DMS153 treated with DMSO at 0.1 percent for 48 hours (cell line): Measurements from ENCODE around the gene CD59.
"Not testable (repeated sequence)": the region's sequence is repeated elsewhere in the genome, so short reads cannot be mapped to it uniquely, and the experiment has no call there.

Experiments
- DNase-seq: peaks from one replicate; lab custom pipeline; 2025; ENCODE audit not compliant: unreplicated experiment; lab: John Stamatoyannopoulos, UW

The CD59 gene

DNA sequence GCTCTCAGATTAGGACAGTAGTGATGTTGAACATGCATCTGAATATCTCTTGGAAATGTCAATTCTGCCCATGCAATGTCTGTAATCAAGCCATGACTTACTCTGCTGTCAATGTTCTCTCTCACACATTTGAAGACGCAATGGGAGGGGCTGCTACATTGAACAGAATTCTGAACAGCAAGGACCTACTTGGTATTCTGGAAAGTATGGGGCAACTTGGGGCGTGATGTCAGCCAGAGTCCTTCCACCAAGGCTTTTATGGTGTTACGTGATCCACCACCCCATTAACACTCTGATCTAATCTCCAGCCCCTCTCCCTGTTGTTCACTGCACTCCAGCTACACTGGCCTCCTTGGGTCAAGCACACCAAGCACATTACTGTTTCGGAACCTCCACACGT, 7.1 kb upstream of the CD59 start:
- no peak for DNase-seq

DNA sequence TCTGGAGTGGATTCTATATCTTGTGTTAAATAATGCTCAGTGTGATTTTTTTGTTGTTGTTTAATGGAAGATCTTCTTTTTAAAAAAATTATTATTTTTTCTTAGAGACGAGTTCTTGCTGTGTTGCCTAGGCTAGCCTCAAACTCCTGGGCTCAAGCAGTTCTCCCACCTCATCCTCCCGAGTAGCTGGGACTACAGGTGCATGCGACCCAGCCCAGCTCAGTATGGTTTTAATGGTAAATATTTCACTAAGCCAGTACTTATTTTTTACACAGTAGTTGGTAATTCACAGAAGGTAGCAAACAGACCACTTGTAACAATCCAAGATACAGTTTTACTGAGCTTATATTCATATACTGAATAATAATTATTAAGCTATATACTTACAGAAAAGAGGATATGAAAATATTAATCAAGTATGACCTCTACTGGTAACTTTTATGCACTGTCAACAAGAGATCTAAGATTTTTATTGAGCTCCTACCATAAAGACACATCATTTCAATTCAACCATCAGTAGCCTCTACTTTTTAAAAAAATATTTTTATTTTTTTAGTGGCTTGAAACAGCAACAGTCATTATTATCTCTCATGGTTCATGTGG, 6.1 kb upstream of the CD59 start:
- peak; percentile 20 for DNase-seq

DNA sequence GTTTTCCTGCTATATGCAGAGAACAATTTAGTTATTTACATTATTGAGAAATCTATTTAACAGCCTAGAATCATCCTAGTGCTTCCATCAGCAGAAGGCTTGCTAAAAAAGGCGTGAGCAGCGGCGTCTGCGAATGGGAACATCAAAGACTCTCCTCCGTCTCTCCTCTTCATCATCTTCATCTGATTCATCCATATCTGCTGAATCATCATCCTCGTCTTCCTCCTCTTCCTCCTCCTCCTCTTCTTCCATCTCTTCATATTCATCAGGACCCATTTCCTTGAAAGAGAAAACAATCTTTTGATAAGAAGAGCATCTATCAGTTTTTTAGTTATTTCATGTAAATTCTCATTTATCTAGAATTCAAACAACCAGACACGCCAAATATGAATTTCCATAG, 5.6 kb upstream of the CD59 start:
- no peak for DNase-seq

DNA sequence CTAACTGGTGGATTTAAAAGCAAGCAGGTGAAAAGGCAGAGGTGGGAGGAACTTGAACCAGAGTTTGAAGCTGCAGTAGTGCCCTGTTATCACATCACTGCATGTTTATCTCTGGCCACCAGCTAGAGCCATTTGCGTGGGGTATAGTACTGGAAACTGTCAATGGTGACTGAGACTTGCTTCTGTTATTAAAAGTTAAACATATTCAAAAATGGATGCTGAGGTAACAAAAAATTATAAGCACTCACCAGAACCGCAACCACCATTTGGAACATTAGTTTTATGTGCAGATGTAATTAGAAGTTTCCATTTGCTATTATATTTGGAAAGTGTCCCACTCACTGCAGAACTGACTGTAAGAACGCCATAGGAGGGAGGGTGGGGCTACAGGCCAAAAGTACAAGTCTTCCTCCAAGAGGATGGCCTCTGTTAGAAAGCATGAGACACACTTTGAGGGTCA, 1.2 kb upstream of the CD59 start:
- DNase-seq = no peak

DNA sequence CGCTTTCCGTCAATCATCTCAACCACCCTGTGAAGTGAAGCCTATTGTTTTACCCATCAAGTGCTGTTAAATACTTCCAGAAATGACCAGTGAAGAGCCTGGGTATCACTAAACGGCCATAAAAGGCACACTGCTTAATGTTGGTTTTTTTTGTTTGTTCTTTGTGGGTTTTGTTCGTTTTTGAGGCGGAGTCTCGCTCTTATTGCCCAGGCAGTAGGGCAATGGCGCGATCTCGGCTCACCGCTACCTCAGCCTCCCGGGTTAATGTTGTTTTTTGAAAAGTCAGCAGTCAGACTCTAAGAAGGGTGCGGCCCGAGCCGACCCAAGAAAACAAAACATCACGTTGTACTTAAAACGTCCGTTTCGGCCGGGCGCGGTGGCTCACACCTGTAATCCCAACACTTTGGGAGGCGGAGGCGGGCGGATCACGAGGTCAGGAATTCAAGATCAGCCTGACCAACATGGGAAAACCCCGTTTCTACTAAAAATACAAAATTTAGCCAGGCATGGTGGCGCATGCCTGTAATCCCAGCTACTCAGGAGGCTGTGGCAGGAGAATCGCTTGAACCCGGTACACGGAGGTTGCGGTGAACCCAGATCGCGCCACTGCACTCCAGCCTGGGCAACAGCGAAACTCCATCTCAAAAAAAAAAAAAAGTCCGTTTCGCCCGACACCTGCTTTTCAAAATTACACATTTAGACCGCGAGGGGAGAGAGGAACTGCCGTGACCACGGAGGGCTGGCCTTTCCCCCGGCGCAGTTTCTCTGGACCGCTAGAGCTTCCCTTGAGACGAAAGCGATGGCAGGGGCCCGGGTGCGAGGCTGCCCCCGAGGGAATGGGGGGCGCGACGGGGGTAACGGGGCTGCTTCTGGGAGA, 714 bp downstream of the CD59 start:
- no peak for DNase-seq

DNA sequence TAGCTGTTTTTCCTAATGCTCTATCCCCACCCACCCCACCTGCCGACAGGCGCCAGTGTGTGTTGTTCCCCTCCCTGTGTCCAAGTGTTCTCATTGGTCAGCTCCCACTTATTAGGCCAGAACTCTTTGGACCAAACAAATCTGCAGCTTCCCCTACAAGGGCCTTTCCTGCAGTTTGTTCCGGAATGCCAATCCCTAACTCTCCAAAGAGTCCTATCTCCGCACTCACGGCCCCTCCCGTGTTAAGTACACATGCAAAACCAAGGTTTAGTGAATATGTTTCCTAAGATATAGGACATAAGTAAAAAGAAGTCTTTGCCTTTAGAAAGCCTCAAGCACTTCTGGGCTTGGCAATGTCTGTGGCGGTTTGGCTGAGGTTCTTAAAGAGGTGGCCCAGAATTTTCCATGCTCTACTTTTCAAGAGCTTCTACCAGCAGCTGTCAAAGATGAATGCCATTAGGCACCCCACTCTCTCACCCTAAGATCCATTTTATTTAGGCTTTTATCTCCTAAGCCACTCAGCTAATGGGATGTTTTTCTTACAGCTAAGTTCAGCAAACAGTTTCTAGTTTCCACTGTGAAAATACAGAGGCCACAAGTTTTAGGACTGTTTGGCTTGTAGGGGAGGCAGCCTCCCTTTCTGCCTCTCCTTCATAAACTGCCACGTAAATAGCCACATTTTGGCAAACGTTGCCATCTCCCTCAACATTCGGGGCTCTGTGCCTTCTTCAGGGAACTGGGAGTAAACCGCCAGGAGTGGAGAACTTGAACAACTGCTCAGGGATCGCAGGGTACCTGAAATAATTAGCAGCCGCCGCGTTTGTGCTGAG, 1.6 kb downstream of the CD59 start:
- peak; percentile 25 for DNase-seq

DNA sequence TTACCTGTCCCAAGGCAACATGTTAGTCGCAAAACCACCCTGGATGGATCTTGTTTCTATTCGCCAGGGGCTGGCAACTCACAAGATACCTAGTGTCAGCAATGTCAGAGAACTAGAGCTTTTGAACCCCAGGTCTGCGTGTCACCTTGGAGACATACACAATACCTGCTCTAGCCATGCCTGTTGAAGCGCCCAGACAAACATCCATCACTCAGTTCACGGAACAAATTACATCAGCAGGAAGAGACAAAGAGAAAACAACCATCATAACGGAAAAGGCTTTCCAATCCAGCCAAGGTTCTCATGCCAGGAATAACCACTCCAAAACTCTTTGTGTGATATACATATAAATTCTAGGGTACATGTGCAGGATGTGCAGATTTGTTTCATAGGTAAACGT, 2.2 kb downstream of the CD59 start:
- peak; percentile 72 for DNase-seq

DNA sequence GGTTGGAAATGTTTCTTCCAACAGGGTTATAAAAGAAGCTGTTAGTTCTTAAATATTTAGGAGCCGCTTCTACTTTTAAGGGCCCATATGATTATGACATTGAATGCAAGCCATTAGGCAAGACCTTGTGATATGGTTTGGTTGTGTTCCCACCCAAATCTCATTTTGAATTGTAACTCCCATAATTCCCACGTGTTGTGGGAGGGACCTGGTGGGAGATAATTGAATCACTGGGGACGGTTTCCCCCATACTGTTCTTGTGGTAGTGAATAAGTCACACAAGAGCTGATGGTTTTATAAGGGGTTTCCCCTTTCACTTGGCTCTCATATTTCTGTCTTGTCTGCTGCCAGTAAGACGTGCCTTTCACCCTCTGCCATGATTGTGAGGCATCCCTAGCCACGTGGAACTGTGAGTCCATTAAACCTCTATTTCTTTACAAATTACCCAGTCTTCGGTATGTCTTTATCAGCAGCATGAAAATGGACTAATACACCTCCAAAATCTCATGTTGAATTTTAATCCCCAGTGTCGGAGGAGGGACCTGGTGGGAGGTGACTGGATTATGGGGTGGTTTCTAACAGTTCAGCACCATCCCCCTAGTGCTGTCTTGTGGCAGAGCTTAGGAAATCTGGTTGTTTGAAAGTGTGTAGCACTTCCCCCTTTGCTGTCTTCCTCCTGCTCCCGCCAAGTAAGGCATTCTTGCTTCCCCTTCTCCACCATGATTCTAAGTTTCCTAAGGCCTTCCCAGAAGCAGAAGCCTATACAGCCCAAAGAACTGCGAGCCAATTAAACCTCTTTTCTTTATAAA, 4.3 kb downstream of the CD59 start:
- no peak for DNase-seq

DNA sequence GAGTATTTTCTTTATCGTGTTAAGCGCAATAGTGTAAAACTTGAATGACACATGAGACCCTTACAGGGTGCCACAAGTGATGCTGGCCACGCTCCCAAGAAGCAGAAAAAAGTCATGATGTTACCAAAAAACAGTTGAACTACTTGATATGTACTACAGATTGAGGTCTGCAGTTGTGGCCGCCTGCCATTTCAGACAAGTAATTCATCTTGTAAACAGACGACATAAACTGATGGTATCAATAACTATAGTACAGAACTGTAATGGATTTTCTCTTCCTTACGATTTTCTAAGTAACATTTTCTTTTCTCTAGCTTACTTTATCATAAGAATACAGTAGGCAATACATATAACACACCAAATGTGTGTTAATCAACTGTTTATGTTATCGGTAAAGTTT, 5.5 kb downstream of the CD59 start:
- no peak for DNase-seq

DNA sequence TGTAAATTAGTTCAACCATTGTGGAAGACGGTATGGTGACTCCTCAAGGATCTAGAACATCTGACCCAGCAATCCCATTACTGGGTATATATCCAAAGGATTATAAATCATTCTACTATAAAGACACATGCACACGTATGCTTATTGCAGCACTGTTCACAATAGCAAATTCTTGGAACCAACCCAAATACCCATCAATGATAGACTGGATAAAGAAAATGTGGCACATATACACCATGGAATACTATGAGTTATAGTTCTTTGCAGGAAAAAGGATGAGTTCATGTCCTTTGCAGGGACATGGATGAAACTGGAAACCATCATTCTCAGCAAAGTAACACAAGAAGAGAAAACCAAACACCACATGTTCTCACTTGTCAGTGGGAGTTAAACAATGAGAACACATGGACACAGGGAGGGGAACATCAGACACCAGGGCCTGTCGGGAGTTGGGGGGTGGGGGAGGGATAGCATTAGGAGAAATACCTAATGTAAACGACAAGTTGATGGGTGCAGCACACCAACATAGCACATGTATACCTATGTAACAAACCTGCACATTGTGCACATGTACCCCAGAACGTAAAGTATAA, 7.1 kb downstream of the CD59 start:
- not testable (repeated sequence) for DNase-seq

DNA sequence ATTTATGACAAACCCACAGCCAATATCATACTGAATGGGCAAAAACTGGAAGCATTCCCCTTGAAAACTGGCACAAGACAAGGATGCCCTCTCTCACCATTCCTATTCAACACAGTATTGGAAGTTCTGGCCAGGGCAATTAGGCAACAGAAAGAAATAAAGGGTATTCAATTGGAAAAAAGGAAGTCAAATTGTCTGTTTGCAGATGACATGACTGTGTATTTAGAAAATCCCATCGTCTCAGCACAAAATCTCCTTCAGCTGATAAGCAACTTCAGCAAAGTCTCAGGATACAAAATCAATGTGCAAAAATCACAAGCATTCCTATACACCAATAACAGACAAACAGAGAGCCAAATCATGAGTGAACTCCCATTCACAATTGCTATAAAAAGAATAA, 8.7 kb downstream of the CD59 start:
- not testable (repeated sequence) for DNase-seq

DNA sequence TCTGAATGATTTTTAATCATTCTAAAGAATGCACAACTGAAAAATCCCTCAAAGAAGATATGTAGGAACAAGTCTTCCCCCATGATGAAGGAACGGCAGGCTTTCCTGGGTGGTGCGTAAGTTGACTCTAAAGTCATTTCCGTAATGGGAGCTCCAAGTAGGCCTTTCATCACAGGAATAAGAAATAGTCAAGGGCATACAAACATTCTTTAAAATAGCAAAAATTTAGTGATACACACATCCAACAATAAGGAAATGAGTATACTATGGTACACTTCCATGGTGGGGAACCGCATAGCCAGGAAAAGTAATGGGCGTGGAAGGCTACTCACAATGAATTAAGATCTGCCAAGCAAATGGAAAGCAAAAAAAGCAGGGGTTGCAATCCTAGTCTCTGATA, 10.7 kb downstream of the CD59 start:
- DNase-seq = no peak

DNA sequence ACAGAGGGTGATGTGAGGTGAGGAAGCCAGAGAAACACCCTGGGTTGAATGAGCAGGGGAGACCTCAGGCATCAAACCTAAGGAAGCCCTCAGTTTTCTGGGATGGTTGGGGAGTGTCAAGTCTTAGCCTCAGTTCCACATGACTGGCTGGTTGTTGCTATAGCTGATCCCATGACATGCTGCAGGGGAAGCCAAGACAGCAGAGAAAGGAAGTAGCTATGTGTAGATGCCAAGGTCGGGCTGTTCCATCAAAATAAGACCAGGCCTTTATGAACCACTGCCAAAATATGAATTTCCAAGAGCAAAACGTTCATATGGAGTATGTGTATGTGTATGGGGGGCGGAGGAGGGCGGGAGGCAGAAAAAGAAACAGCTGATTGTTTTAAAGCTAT, 11.6 kb downstream of the CD59 start:
- DNase-seq = no peak

DNA sequence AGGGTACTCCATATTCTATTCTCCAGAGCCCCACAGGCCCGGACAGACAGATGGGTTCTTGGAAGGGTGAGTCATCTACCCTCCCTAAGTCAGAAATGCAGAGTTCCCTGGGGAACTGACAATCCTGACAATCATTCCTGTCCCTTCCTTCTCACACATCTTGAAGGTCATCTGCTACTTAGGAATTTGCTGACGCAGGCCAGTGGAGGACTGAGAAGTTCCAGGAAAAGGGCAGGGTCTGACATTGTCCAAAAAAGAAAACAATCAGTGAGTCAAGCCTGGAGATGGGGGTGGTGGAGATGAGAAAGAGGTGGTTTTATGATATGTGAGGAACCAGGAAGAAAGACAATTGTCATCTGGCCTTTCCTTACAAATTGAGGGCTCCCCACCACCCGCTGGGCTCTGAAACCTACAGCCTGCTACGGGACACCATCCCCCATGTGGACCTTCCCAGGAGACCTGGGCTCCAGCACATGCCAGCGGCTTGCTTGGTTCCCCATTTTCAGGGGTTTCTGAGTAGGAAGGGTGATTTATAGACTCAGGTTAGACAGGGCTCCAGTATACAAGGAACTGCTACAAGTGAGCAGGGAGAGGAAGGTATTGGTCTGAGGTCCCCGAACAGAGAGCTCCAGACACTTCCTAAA, 12.9 kb downstream of the CD59 start:
- DNase-seq = no peak

DNA sequence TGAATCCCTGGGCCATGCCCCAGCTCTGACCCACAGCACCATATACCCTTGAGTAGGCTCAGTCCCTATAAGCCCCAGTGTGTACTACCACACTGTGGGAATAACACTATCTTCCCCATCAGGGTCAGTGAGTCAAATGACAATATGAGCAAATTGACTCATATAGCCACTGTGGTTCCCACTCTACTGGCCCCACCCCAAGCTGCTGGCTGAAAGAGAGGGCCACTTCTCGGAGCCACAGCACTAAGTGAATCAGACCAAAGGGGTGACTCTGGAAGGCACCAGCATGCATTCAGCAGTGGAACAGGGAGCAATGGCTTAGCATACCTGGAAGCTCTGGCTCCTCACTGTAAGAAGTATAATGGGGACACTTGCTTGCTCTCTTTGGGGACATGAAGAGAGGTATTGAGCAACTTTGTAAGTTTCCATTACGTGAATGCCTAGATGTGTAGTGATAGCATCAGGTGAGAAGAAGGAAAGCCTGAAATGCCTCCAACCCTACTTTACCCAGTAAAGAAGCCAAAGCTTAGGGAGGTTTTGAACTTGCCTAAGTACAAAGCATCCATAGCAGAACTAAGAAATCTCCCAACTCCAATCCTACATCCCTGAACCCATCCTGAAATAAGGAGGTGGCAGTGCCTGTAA, 13.5 kb downstream of the CD59 start:
- no peak for DNase-seq

DNA sequence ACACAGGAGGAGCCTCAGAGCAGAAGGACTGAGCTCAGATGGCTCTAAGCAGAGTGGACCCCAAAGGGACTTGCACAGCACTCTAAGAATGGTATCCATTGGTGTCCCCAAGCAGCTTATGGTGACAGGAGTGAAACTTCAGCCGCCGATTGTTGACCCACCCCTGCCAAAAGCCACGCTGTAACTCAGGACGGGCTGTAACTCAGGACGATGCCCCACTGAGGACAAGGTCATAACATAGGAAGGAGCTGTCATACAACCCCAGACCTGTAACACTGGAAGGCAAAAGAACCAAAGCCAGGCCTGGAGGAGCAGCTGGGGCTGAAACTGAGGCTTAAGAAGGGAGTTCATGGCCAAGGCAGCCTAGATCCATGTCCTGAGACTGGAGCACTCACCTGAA, 14.2 kb downstream of the CD59 start:
- no peak for DNase-seq

DNA sequence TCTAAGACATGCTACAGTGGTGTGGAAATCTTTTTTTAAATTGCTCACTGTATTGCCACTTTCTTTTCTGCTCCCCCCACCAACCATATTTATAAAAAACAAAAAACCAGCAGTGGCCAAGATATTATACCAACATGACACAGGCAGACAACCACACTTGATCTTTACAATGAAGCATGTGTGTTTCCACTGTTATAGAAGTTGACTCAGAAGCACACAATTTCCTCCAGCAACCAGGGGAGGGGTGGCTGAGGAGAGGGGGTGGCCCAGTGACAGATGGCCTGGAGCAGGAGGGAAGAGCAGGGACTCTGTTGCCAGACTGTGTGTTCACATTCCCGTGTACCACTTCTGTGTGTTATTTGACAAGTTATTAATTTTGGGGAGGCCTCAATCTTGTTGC, 14.8 kb downstream of the CD59 start:
- DNase-seq = no peak

DNA sequence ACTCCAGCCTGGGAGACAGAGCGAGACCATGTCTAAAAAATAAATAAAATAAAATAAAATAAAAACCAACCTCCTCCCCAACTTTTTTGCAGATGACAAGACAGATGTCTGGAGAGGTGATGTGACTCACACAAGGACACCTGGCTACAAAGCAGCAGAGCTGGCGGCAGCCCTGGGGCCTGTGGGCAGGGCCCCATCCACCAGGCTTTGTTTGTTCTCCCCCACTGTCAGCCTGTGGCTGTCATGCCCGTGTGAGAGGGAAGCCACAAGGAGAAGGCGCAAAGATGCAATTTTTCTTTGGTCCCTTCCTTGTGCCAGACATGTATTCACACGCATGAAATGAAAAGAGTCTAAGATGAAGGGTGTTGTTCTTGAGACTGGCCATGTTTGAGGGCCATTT, 16.6 kb downstream of the CD59 start:
- no peak for DNase-seq

DNA sequence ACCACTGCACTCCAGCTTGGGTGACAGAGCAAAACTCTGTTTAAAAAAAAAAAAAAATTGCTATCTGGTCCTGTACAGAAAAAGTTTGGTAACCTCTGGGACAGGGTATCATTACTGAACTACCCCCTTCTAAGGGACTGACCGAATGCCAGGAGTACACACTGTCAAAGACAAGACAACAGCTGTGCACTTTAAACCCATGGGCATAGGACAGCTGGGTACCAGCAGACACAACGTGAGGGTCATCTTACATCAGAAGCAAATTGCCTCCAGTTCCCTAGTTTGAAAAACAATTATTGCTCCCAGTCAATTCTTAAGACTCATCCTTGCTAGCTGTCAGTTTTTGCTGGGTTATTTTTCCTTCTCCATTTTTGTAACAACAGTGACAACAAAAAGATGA, 17.8 kb downstream of the CD59 start:
- no peak for DNase-seq

DNA sequence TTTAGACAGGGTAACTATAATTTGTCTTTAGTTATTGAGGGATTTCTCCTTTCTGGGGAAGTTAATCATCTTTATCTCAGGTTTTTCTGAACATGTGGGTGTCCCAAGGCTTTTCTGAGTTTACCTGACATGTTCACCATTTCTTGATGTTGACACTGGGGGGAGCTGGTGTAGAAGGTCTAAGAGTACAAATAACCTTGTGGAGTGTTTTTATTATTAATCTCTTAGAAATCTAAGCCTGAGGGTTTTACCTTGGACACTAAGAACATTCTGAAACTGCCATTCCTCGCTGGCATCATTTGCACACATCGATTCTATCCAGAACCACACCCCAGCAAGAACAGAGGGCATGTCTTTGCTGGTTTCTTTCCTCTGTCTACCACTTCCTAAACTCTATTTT, 20.0 kb downstream of the CD59 start:
- no peak for DNase-seq
